GM12878 (cell line): ENCODE data around the gene CFAP299. TPM values are rescaled to one million over a fixed set of nuclear protein-coding genes. Genes with fewer than 3 reads are reported as not detected.

Source experiments
- ATAC-seq: fragments of 200-7000 bp; cut with Tn5 transposase; 3 replicates; pipeline ENCODE4 v1.9.1; 2020; ENCODE audit warnings: mild to moderate bottlenecking, moderate library complexity
- BruUV-seq: library from RNA; stranded (reverse); fragments of 400-500 nt; replicated peaks from 2 replicates; lab custom pipeline; 2021; lab: Mats Ljungman, UMichigan
- CTCF ChIA-PET: fragments of 300-600 bp; sonication (Branson Sonifier 250); formaldehyde crosslinking; extraction: SDS; loops from one replicate; lab custom pipeline; 2021; ENCODE audit warnings: inconsistent platforms; lab: Yijun Ruan, JAX
- POLR2A ChIA-PET: fragments of 350-600 bp; formaldehyde crosslinking; extraction: SDS; loops from one replicate; lab custom pipeline; 2021; ENCODE audit warnings: inconsistent platforms; lab: Charles Lee
- RAD21 ChIA-PET: fragments of 300-600 bp; sonication (Branson Sonifier 250); formaldehyde crosslinking; loops from one replicate; lab custom pipeline; 2023; ENCODE audit warnings: antibody characterized with exemption; ENCODE audit not compliant: unreplicated experiment; lab: Charles Lee
- SMC1A ChIA-PET: fragments of 300-600 bp; sonication (Branson Sonifier 250); formaldehyde crosslinking; loops from one replicate; lab custom pipeline; 2023; ENCODE audit not compliant: unreplicated experiment, uncharacterized antibody; lab: Charles Lee
- DNase-seq: peaks from one replicate; pipeline ENCODE4 v3.0.0-alpha.2; 2011; ENCODE audit warnings: low read depth, low spot score
- FAIRE-seq: peaks from 3 replicates; lab custom pipeline; 2011; peaks lifted over from hg19 to GRCh38; lab: Jason Lieb, UNC
- H2AFZ ChIP-seq: 2 replicates; pipeline ENCODE4 v1.6.0; 2011; ENCODE audit warnings: low read depth, low read length, control low read depth; ENCODE audit not compliant: control insufficient read depth
- H3K27ac ChIP-seq: 2 replicates; pipeline ENCODE4 v1.5.1; 2011; ENCODE audit warnings: control low read depth; ENCODE audit not compliant: control insufficient read depth, insufficient read depth
- H3K27me3 ChIP-seq, 2 experiments: replicated peaks in 1 of 2; 2 replicates each; pipeline versions ENCODE4 v1.6.0 to v1.6.1; 2011; ENCODE audit warnings: low read length in 1 of 2; ENCODE audit not compliant: control insufficient read depth in 2 of 2, insufficient read depth in 2 of 2
- H3K36me3 ChIP-seq, 2 experiments: 2 replicates each; pipeline ENCODE4 v1.5.1; 2011; ENCODE audit warnings: low read length in 1 of 2; ENCODE audit not compliant: control insufficient read depth in 2 of 2, insufficient read depth in 2 of 2
- H3K4me1 ChIP-seq: 2 replicates; pipeline ENCODE4 v1.6.1; 2011; ENCODE audit warnings: mild to moderate bottlenecking, low read length, moderate library complexity, mixed read lengths; ENCODE audit not compliant: control insufficient read depth, insufficient read depth
- H3K4me2 ChIP-seq: 2 replicates; pipeline ENCODE4 v1.6.0; 2011; ENCODE audit warnings: control low read depth; ENCODE audit not compliant: control insufficient read depth, insufficient read depth
- H3K4me3 ChIP-seq: fragments of 200-600 bp; sonication (generic); 2 replicates; pipeline ENCODE4 v1.5.1; 2016
- H3K79me2 ChIP-seq: 2 replicates; pipeline ENCODE4 v1.6.0; 2011; ENCODE audit warnings: low read length; ENCODE audit not compliant: control insufficient read depth, insufficient read depth
- H3K9ac ChIP-seq: 2 replicates; pipeline ENCODE4 v1.8.0; 2011; ENCODE audit warnings: low read length, control low read depth, mixed read lengths; ENCODE audit not compliant: control insufficient read depth, insufficient read depth
- H3K9me3 ChIP-seq: replicated peaks from 3 replicates; pipeline ENCODE4 v1.5.1; 2011; ENCODE audit warnings: mild to moderate bottlenecking, low read length; ENCODE audit not compliant: control insufficient read depth, insufficient read depth
- H4K20me1 ChIP-seq: 2 replicates; pipeline ENCODE4 v1.6.0; 2011; ENCODE audit not compliant: control insufficient read depth, insufficient read depth
- BACH1 ChIP-seq: fragments of 450-650 bp; IDR thresholded peaks from 2 replicates; pipeline ENCODE4 v1.6.1; 2017; ENCODE audit warnings: mild to moderate bottlenecking, borderline replicate concordance
- BHLHE40 ChIP-seq, 2 experiments: fragments of 450-650 bp in 1 of 2; IDR thresholded peaks; 2 replicates each; pipeline ENCODE4 v1.6.1; 2011 to 2017; ENCODE audit warnings: low read depth in 2 of 2, borderline replicate concordance in 1 of 2, improper control_type of control experiment in 1 of 2, low read length in 1 of 2, mild to moderate bottlenecking in 1 of 2
- HDAC6 ChIP-seq: fragments of 200-600 bp; sonication (generic); IDR thresholded peaks from one replicate; pipeline ENCODE4 v1.8.0; 2017; ENCODE audit warnings: antibody characterized with exemption; ENCODE audit not compliant: unreplicated experiment
- HDGF ChIP-seq: fragments of 450-650 bp; IDR thresholded peaks from 2 replicates; pipeline ENCODE4 v1.6.1; 2016; ENCODE audit warnings: antibody characterized with exemption
- IKZF1 ChIP-seq: fragments of 450-650 bp; conservative IDR thresholded peaks from 2 replicates; pipeline ENCODE4 v1.6.1; 2017; ENCODE audit warnings: antibody characterized with exemption, mild to moderate bottlenecking
- LARP7 ChIP-seq: fragments of 450-650 bp; IDR thresholded peaks from 2 replicates; pipeline ENCODE4 v1.6.1; 2017; ENCODE audit warnings: mild to moderate bottlenecking
- MEF2B ChIP-seq: fragments of 450-650 bp; IDR thresholded peaks from 2 replicates; pipeline ENCODE4 v1.6.1; 2018; ENCODE audit warnings: mild to moderate bottlenecking, moderate library complexity; ENCODE audit not compliant: partially characterized antibody, poor library complexity, severe bottlenecking
- PAX8 ChIP-seq: fragments of 450-650 bp; IDR thresholded peaks from 2 replicates; pipeline ENCODE4 v1.6.1; 2017; ENCODE audit warnings: mild to moderate bottlenecking, moderate library complexity
- SIX5 ChIP-seq: IDR thresholded peaks from 2 replicates; pipeline ENCODE4 v1.6.1; 2011; ENCODE audit warnings: mild to moderate bottlenecking, low read depth, low read length, moderate library complexity; ENCODE audit not compliant: severe bottlenecking
- STAT3 ChIP-seq: IDR thresholded peaks from 2 replicates; pipeline ENCODE4 v1.6.1; 2011; ENCODE audit warnings: low read depth, low read length, improper control_type of control experiment
- ZNF622 ChIP-seq: fragments of 450-650 bp; IDR thresholded peaks from 2 replicates; pipeline ENCODE4 v1.6.1; 2017; ENCODE audit warnings: mild to moderate bottlenecking, inconsistent platforms
- WGBS: methylation state at CpG from one replicate; pipeline ENCODE4 v1.1.6; 2016; ENCODE audit warnings: low lambda C conversion rate; ENCODE audit not compliant: insufficient replicate concordance, insufficient coverage; ENCODE audit errors: missing lambda C conversion rate; 5-methylcytosine and 5-hydroxymethylcytosine counted together
- in situ Hi-C: fragments of 300-500 bp; cut with MboI; formaldehyde crosslinking; loops from 9 replicates; pipeline ENCODE4 v1.14.3; 2018; ENCODE audit warnings: mixed read lengths
- intact Hi-C: fragments of 100-400 bp; cut with micrococcal nuclease; formaldehyde crosslinking; loops from one replicate; pipeline ENCODE4 v1.14.2; 2022; ENCODE audit not compliant: unreplicated experiment
- polyA plus RNA-seq, 11 experiments: library from polyadenylated mRNA; depleted of rRNA in 4 of 11; unstranded in 6 of 11; stranded (reverse) in 5 of 11; fragments of >200 nt; fragmentation: Nextera tagmentation in 4 of 11; fragmentation: Illumina TruSeq in 1 of 11; extraction: Ambion mirVana in 4 of 11; extraction: Trizol in 1 of 11; gene quantifications; 1 replicate in 1 of 11; 2 replicates in 10 of 11; pipeline versions ENCODE4 v1.2.1 to v1.2.3, GENCODE V29; 2011 to 2016; ENCODE audit warnings: inconsistent platforms in 2 of 11, missing spikeins in 2 of 11, low read depth in 1 of 11
- total RNA-seq, 4 experiments: library from RNA; depleted of rRNA in 3 of 4; stranded (reverse); fragments of >200 nt in 3 of 4; fragmentation: Illumina TruSeq in 1 of 4; extraction: Trizol in 1 of 4; gene quantifications; 2 replicates each; pipeline versions ENCODE4 v1.2.1 to v1.2.3, GENCODE V29; 2013 to 2021
- TF ChIP-seq, protein P1 (sequence below): fragments of 450-650 bp; IDR thresholded peaks from 2 replicates; pipeline ENCODE4 v1.6.1; 2017; ENCODE audit warnings: antibody characterized with exemption, mild to moderate bottlenecking, moderate library complexity

The CFAP299 gene
- total and polyA plus RNA-seq, 10 of the 15 experiments (the other 5 are each of a cell fraction or from before 2014, with no cell fraction given) = 0.06 to 0.34 TPM; not detected in 8

DNA sequence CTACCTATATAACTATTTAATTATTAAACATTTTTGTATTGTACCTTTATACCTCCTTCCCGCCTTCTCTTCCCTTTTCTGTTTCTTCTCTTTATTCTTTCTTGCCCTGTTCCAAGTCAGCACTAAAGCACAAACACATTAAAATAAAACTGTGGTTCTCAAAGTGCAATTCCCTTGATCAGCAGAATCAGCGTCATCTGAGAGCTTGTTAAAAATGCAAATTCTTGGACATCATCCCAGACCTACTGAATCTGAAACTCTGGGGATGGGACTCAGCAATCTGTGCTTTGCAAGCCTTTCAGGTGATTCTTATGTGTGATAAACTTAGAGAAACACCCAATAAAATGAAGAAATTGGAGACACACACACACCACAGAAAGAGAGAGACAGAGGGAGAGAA, 516.5 kb downstream of the CFAP299 start (continued):
- no peak for TF ChIP-seq IKZF1

- WGBS = 100% methylated on average over 1 of the region's 1 CpG
- H2AFZ ChIP-seq = no peak overlapping the region
- H3K4me3 ChIP-seq = no peak overlapping the region
- no peaks in the 10 kb centered on the region for H3K27me3 ChIP-seq
- H3K9ac ChIP-seq = no peak overlapping the region
- H3K36me3 ChIP-seq = no peaks in the 10 kb centered on the region
- ChIA-PET POLR2A (no interaction called here), RAD21 (interaction anchor here (0.5 to 1.3 kb wide), 2 partner anchors 11 to 76 kb away, joined by 3 read pairs; no protein-coding TSS in a partner anchor), SMC1A (interaction anchor here (1.2 to 1.8 kb wide), 6 partner anchors 22 to 507 kb away, joined by 3 to 5 read pairs (median 4); no protein-coding TSS in a partner anchor), CTCF (interaction anchor here (1.2 to 1.6 kb wide), 3 partner anchors 117 to 166 kb away, joined by 3 to 5 read pairs (median 4); no protein-coding TSS in a partner anchor)
- no peaks in the 10 kb centered on the region for H3K9me3 ChIP-seq
- DNase-seq (no peak), FAIRE-seq (no peak), ATAC-seq (no peak)
- no peaks in the 10 kb centered on the region for H4K20me1 ChIP-seq
- no peaks in the 10 kb centered on the region for H3K79me2 ChIP-seq
- H3K4me1 ChIP-seq = peaks cover 13% of the 10 kb centered on the region
- TF ChIP-seq ZNF622 (no peak), BACH1 (no peak), BHLHE40 (IDR thresholded peaks at IDR 0.05; ENCODE audit: borderline replicate concordance in 1 of 2, low read depth in 2 of 2, low read length in 1 of 2) (no peak), LARP7 (no peak), HDAC6 (no peak), PAX8 (no peak), HDGF (no peak), SIX5 (no peak), STAT3 (no peak), MEF2B (no peak), IKZF1 (no peak)
- TF ChIP-seq, protein P1, sequence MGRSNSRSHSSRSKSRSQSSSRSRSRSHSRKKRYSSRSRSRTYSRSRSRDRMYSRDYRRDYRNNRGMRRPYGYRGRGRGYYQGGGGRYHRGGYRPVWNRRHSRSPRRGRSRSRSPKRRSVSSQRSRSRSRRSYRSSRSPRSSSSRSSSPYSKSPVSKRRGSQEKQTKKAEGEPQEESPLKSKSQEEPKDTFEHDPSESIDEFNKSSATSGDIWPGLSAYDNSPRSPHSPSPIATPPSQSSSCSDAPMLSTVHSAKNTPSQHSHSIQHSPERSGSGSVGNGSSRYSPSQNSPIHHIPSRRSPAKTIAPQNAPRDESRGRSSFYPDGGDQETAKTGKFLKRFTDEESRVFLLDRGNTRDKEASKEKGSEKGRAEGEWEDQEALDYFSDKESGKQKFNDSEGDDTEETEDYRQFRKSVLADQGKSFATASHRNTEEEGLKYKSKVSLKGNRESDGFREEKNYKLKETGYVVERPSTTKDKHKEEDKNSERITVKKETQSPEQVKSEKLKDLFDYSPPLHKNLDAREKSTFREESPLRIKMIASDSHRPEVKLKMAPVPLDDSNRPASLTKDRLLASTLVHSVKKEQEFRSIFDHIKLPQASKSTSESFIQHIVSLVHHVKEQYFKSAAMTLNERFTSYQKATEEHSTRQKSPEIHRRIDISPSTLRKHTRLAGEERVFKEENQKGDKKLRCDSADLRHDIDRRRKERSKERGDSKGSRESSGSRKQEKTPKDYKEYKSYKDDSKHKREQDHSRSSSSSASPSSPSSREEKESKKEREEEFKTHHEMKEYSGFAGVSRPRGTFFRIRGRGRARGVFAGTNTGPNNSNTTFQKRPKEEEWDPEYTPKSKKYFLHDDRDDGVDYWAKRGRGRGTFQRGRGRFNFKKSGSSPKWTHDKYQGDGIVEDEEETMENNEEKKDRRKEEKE = no peak
- H3K4me2 ChIP-seq = no peak overlapping the region
- no peak overlapping the region for H3K27ac ChIP-seq
- intact Hi-C loops = loop anchor here (10.0 kb wide), 1 partner anchor 509 kb away; no protein-coding TSS in a partner anchor
- in situ Hi-C loops = no loop called here
- no TSS peak for BruUV-seq
Measured at GRCh38 chr4:80873571-80873970, 538.0 kb downstream of the CFAP299 start.
